ENCODE measurements around the gene RELA. TPM values are rescaled to one million over a fixed set of nuclear protein-coding genes. Genes with fewer than 3 reads are reported as not detected.
A peak's percentile ranks its signal among the peaks of the same experiment; 100 is the strongest.
"Not testable (repeated sequence)": the region's sequence is repeated elsewhere in the genome, so short reads cannot be mapped to it uniquely, and the experiment has no call there.

Gene RELA
- total and polyA plus RNA-seq, 5 donors from 2014 or later: 40.3 to 295 (median 53.4) TPM

DNA sequence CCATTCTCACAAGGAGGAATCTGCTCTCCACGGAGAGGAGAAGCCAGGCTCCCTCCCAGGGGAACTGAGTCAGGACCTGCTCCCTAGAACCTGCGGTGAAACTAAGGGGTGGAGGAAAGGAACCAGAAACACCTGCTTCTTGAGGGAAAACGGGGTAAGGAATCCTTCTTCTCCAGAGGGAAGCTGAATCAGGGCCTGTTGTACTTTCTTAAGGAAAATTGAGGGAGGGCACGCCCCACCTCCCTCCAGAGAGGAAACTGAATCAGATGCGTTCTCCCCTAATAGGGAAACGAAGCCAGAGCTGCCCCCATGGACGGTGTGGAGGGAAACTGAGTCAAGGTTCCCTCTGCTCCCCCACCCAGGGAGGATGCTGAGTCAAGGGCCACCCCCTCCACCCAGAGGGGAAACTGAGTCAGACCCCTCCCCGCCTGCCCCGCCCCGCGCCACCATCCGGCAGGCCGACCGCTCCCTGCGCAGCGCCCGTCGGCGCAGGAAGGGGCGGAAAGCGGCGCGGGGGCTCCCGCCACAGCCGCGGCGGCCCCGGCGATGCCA is 393 bp downstream of the RELA start:
- H3K27ac Mint-ChIP-seq: peak overlapping the region; percentile 63 to 87 (median 82)
- H3K4me1 Mint-ChIP-seq: peaks cover 7 to 55% (median 18%) of the 10 kb centered on the region in 4 donors
- H3K4me3 ChIP-seq (ENCODE audit: low read depth, low read length): peak overlapping the region; percentile 86
- no peaks in the 10 kb centered on the region for H3K9me3 Mint-ChIP-seq
- H3K27me3 Mint-ChIP-seq: peaks cover 4% of the 10 kb centered on the region
- H3K4me3 Mint-ChIP-seq: peak overlapping the region; percentile 86 to 94 (median 88)
- no peak for DNase-seq
- H3K27me3 ChIP-seq (ENCODE audit: control insufficient read depth, insufficient read depth, low read length): no peaks in the 10 kb centered on the region
- peaks cover 41% of the 10 kb centered on the region for H3K4me1 ChIP-seq (ENCODE audit: control insufficient read depth, insufficient read depth, low read length, poor library complexity, severe bottlenecking)
- H3K9me3 ChIP-seq (ENCODE audit: control insufficient read depth in 2 of 2, low read length in 2 of 2): no peaks in the 10 kb centered on the region
- no peak for ATAC-seq (ENCODE audit: low read depth in 2 of 2)
- H3K36me3 ChIP-seq (ENCODE audit: control insufficient read depth, insufficient read depth, low read length): peaks cover 37% of the 10 kb centered on the region
- H3K36me3 Mint-ChIP-seq: peaks cover 26% of the 10 kb centered on the region
- peak overlapping the region; percentile 98 for H3K27ac ChIP-seq (ENCODE audit: insufficient read depth, low read length, poor library complexity, severe bottlenecking)

DNA sequence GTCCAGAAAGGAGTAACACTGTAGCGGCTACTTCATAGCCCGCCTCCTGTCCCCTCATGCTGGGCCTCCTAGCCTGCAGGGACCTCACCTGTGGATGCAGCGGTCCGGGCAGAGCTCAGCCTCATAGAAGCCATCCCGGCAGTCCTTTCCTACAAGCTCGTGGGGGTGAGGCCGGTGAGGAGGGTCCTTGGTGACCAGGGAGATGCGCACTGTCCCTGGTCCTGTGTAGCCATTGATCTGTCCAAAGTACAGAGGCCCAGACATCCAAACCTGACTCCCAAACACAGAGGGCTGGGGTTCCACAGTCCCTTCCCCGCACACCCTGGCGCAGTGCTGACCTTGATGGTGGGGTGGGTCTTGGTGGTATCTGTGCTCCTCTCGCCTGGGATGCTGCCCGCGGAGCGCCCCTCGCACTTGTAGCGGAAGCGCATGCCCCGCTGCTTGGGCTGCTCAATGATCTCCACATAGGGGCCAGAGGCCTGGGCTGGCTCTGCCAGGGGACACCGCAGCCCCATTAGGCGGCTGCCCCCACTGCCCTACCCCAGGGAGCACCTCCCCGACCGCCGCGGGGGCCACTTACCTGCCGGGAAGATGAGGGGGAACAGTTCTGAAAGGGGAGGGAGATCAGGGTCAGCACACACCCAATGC is 993 bp downstream of the RELA start:
- H3K27ac Mint-ChIP-seq: peak overlapping the region in 2 of 3 donors; percentile 82 to 87
- H3K27me3 Mint-ChIP-seq: peaks cover 4% of the 10 kb centered on the region
- peak overlapping the region; percentile 86 to 94 (median 88) for H3K4me3 Mint-ChIP-seq
- Histone ChIP-seq H3K27me3 (ENCODE audit: control insufficient read depth, insufficient read depth, low read length) (no peaks in the 10 kb centered on the region), H3K9me3 (ENCODE audit: control insufficient read depth in 2 of 2, low read length in 2 of 2) (no peaks in the 10 kb centered on the region), H3K27ac (ENCODE audit: insufficient read depth, low read length, poor library complexity, severe bottlenecking) (peak overlapping the region; percentile 98), H3K4me3 (ENCODE audit: low read depth, low read length) (peak overlapping the region; percentile 86), H3K36me3 (ENCODE audit: control insufficient read depth, insufficient read depth, low read length) (peaks cover 43% of the 10 kb centered on the region), H3K4me1 (ENCODE audit: control insufficient read depth, insufficient read depth, low read length, poor library complexity, severe bottlenecking) (peaks cover 41% of the 10 kb centered on the region)
- no peak for DNase-seq
- peaks cover 8 to 58% (median 21%) of the 10 kb centered on the region in 4 donors for H3K4me1 Mint-ChIP-seq
- peaks cover 32% of the 10 kb centered on the region for H3K36me3 Mint-ChIP-seq
- no peak for ATAC-seq (ENCODE audit: low read depth in 2 of 2)
- no peaks in the 10 kb centered on the region for H3K9me3 Mint-ChIP-seq

DNA sequence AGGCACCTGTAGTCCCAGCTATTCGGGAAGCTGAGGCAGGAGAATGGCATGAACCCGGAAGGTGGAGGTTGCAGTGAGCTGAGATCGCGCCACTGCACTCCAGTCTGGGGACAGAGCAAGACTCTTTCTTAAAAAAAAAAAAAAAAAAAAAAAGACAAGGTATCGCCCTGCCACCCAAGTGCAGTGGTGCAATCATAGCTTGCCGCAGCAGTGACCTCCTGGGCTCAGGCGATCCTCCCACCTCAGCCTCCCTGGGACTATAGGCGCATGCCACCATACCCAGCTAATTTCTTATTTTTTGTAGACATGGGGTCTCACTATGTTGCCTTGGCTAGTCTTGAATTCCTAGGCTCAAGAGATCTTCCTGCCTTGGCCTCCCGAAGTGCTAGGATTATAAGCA is 1.8 kb downstream of the RELA start:
- Histone ChIP-seq H3K4me3 (ENCODE audit: low read depth, low read length) (peak overlapping the region; percentile 31), H3K27ac (ENCODE audit: insufficient read depth, low read length, poor library complexity, severe bottlenecking) (peak overlapping the region; percentile 98), H3K4me1 (ENCODE audit: control insufficient read depth, insufficient read depth, low read length, poor library complexity, severe bottlenecking) (peaks cover 41% of the 10 kb centered on the region), H3K36me3 (ENCODE audit: control insufficient read depth, insufficient read depth, low read length) (peaks cover 49% of the 10 kb centered on the region)
- not testable (repeated sequence) for H3K27me3 Mint-ChIP-seq; DNase-seq; H3K9me3 ChIP-seq (ENCODE audit: control insufficient read depth in 2 of 2, low read length in 2 of 2); ATAC-seq (ENCODE audit: low read depth in 2 of 2); H3K9me3 Mint-ChIP-seq; H3K27me3 ChIP-seq (ENCODE audit: control insufficient read depth, insufficient read depth, low read length)
- peak overlapping the region in 2 of 3 donors; percentile 71 to 92 for H3K27ac Mint-ChIP-seq
- peaks cover 37% of the 10 kb centered on the region for H3K36me3 Mint-ChIP-seq
- H3K4me3 Mint-ChIP-seq: peak overlapping the region; percentile 64 to 89 (median 86)
- H3K4me1 Mint-ChIP-seq: peaks cover 12 to 60% (median 23%) of the 10 kb centered on the region in 4 donors

DNA sequence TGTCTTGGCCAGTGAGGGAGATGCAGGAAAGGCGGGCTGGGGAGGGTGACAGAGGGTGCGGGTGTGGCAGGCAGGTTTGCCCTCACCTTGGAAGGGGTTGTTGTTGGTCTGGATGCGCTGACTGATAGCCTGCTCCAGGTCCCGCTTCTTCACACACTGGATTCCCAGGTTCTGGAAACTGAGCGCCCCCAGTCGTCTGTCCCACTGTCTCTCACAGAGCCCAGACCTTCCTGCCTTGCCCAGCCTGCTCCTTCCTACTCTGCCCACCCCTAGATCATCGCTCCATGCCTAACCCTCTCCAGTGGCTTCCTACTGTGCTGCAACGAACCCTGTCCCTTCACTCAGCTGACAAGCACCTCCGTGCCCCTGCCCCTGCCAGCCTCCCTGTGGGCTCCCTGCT is 2.7 kb downstream of the RELA start:
- Mint-ChIP-seq H3K27ac (peak overlapping the region; percentile 76 to 92 (median 90)), H3K27me3 (peaks cover 4% of the 10 kb centered on the region), H3K4me1 (peaks cover 13 to 60% (median 26%) of the 10 kb centered on the region in 4 donors), H3K4me3 (peak overlapping the region in 3 of 4 donors; percentile 52 to 89 (median 73)), H3K36me3 (peaks cover 43% of the 10 kb centered on the region), H3K9me3 (no peaks in the 10 kb centered on the region)
- Histone ChIP-seq H3K27ac (ENCODE audit: insufficient read depth, low read length, poor library complexity, severe bottlenecking) (no peak overlapping the region), H3K36me3 (ENCODE audit: control insufficient read depth, insufficient read depth, low read length) (peaks cover 58% of the 10 kb centered on the region), H3K9me3 (ENCODE audit: control insufficient read depth in 2 of 2, low read length in 2 of 2) (no peaks in the 10 kb centered on the region), H3K27me3 (ENCODE audit: control insufficient read depth, insufficient read depth, low read length) (no peaks in the 10 kb centered on the region), H3K4me3 (ENCODE audit: low read depth, low read length) (no peak overlapping the region), H3K4me1 (ENCODE audit: control insufficient read depth, insufficient read depth, low read length, poor library complexity, severe bottlenecking) (peaks cover 41% of the 10 kb centered on the region)
- ATAC-seq (ENCODE audit: low read depth in 2 of 2): no peak
- DNase-seq: no peak

DNA sequence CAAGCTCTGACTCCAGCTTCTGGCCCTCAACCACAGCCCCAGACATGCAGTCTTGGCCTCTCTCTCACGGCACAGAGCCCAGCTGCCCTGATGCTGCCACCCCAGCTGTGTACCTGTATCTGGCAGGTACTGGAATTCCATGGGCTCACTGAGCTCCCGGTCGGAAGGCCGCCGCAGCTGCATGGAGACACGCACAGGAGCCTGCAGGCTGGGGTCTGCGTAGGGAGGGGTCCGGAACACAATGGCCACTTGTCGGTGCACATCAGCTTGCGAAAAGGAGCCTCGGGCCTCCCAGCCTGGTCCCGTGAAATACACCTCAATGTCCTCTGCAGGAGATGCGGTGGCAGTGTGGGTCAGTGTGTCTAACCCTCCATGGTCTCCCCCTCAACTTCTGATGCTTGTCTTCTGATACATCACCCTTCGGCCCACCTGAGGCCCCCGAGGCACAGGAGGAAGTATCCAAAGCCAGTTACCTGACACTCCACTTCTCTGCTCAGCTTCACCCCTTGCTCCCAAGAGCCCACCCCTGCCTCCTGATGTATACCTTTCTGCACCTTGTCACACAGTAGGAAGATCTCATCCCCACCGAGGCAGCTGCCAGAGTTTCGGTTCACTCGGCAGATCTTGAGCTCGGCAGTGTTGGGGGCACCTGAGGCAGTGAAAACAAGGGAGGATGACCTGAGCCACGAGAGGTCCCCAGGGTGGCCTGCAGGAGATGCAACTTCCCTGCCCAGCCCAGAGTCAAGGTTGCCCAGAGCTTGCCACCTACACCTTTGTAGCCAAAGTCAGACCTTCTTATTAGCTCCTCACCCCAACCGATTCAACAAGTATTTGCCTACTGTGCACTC is 4.3 kb downstream of the RELA start:
- Histone ChIP-seq H3K36me3 (ENCODE audit: control insufficient read depth, insufficient read depth, low read length) (peaks cover 68% of the 10 kb centered on the region), H3K4me3 (ENCODE audit: low read depth, low read length) (no peak overlapping the region), H3K4me1 (ENCODE audit: control insufficient read depth, insufficient read depth, low read length, poor library complexity, severe bottlenecking) (peaks cover 43% of the 10 kb centered on the region), H3K9me3 (ENCODE audit: control insufficient read depth in 2 of 2, low read length in 2 of 2) (no peaks in the 10 kb centered on the region), H3K27me3 (ENCODE audit: control insufficient read depth, insufficient read depth, low read length) (no peaks in the 10 kb centered on the region), H3K27ac (ENCODE audit: insufficient read depth, low read length, poor library complexity, severe bottlenecking) (no peak overlapping the region)
- ATAC-seq (ENCODE audit: low read depth in 2 of 2): no peak
- no peak for DNase-seq
- no peaks in the 10 kb centered on the region for H3K9me3 Mint-ChIP-seq
- H3K27ac Mint-ChIP-seq: no peak overlapping the region
- H3K27me3 Mint-ChIP-seq: peaks cover 4% of the 10 kb centered on the region
- peaks cover 13 to 60% (median 29%) of the 10 kb centered on the region in 4 donors for H3K4me1 Mint-ChIP-seq
- peak overlapping the region in 2 of 4 donors; percentile 59 to 89 for H3K4me3 Mint-ChIP-seq
- peaks cover 46% of the 10 kb centered on the region for H3K36me3 Mint-ChIP-seq

DNA sequence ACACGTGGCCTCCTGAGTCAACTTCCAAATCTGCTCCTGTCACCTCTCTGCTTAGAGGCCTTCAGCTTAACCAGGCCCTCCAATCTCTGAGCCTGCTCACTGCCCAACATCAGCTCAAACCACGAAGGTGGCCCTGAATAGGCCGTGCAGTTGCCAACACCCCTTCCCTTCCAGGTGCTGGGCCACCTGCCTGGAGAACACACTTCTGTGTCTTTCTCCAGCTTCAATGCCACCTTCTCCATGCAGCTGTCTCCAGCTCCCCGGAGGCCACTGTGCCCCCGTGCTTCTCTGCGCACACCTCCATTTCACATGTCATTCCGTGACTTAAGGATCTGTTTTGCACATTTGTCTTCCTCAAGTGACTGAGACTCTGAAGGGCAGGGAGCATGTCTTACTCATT is 5.3 kb downstream of the RELA start:
- Mint-ChIP-seq H3K27me3 (peaks cover 8% of the 10 kb centered on the region), H3K4me1 (peaks cover 13 to 69% (median 36%) of the 10 kb centered on the region in 4 donors), H3K27ac (peak overlapping the region; percentile 13 to 75 (median 62)), H3K36me3 (peaks cover 46% of the 10 kb centered on the region), H3K9me3 (no peaks in the 10 kb centered on the region), H3K4me3 (peak overlapping the region in 1 of 4 donors; percentile 83)
- ATAC-seq (ENCODE audit: low read depth in 2 of 2) (no peak), DNase-seq (no peak)
- no peak overlapping the region for H3K4me3 ChIP-seq (ENCODE audit: low read depth, low read length)
- no peaks in the 10 kb centered on the region for H3K9me3 ChIP-seq (ENCODE audit: control insufficient read depth in 2 of 2, low read length in 2 of 2)
- H3K27me3 ChIP-seq (ENCODE audit: control insufficient read depth, insufficient read depth, low read length): no peaks in the 10 kb centered on the region
- peaks cover 49% of the 10 kb centered on the region for H3K4me1 ChIP-seq (ENCODE audit: control insufficient read depth, insufficient read depth, low read length, poor library complexity, severe bottlenecking)
- peaks cover 68% of the 10 kb centered on the region for H3K36me3 ChIP-seq (ENCODE audit: control insufficient read depth, insufficient read depth, low read length)
- H3K27ac ChIP-seq (ENCODE audit: insufficient read depth, low read length, poor library complexity, severe bottlenecking): no peak overlapping the region

DNA sequence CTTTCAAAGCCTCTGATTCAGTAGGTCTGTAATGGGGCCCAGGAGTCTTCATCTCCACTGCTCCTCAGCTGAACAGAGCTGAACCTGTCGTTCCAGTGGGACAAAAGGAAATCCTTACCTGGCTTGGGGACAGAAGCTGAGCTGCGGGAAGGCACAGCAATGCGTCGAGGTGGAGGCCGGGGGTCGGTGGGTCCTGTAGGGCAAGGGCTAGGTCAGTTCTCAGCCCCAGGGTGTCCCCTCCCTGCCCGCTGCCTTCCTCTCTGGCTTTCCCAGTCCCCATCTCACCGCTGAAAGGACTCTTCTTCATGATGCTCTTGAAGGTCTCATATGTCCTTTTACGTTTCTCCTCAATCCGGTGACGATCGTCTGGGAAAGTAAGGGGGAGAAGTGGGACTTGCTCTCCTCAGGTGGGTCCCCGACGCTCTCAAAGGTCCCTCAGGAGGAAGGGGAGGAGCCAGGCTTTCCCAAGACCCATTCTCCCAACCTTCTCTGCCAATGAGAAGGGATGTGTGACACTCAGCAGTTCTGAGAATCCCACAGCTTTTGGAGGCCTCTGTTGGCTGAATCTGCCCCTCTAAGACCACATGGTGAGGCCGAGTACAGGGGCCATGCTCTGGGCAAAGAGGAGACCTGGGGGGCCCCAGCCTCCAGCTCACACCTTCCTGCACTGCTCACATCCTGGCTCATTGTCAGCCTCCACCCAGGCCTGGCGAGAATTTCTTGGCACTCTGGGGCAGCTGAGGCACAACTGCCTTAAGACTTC is 7.0 kb downstream of the RELA start:
- H3K36me3 ChIP-seq (ENCODE audit: control insufficient read depth, insufficient read depth, low read length): peaks cover 68% of the 10 kb centered on the region
- Mint-ChIP-seq H3K27me3 (peaks cover 15% of the 10 kb centered on the region), H3K36me3 (peaks cover 46% of the 10 kb centered on the region), H3K27ac (peak overlapping the region in 2 of 3 donors; percentile 64 to 83), H3K4me1 (peaks cover 13 to 73% (median 43%) of the 10 kb centered on the region in 4 donors), H3K9me3 (no peaks in the 10 kb centered on the region), H3K4me3 (peak overlapping the region in 1 of 4 donors; percentile 83)
- no peak overlapping the region for H3K27ac ChIP-seq (ENCODE audit: insufficient read depth, low read length, poor library complexity, severe bottlenecking)
- ATAC-seq (ENCODE audit: low read depth in 2 of 2) (no peak), DNase-seq (no peak)
- H3K4me3 ChIP-seq (ENCODE audit: low read depth, low read length): no peak overlapping the region
- H3K4me1 ChIP-seq (ENCODE audit: control insufficient read depth, insufficient read depth, low read length, poor library complexity, severe bottlenecking): peaks cover 46% of the 10 kb centered on the region
- H3K9me3 ChIP-seq (ENCODE audit: control insufficient read depth in 2 of 2, low read length in 2 of 2): no peaks in the 10 kb centered on the region
- no peaks in the 10 kb centered on the region for H3K27me3 ChIP-seq (ENCODE audit: control insufficient read depth, insufficient read depth, low read length)
